Activated CD8-positive, alpha-beta memory T cell treated with anti-CD3 and anti-CD28 coated beads, Interleukin-2, amount 50 U/mL, for 1 hour (primary cell): Measurements from ENCODE around the gene DDX27.
A peak's percentile ranks its signal among the peaks of the same experiment; 100 is the strongest.

Experiments
- DNase-seq: peaks from one replicate; pipeline ENCODE4 v3.0.0-alpha.2; 2020; ENCODE audit errors: extremely low read depth

DDX27 gene

GRCh38 chr20:49278036-49278817 is 59.0 kb downstream of the DDX27 start, which contains the start of gene ZNFX1:
TSS of gene ZNFX1 (minus strand) at chr20:49278057. CDS start at chr20:49275839, 2,218 bp downstream.
- peak; percentile 94 for DNase-seq

DNA sequence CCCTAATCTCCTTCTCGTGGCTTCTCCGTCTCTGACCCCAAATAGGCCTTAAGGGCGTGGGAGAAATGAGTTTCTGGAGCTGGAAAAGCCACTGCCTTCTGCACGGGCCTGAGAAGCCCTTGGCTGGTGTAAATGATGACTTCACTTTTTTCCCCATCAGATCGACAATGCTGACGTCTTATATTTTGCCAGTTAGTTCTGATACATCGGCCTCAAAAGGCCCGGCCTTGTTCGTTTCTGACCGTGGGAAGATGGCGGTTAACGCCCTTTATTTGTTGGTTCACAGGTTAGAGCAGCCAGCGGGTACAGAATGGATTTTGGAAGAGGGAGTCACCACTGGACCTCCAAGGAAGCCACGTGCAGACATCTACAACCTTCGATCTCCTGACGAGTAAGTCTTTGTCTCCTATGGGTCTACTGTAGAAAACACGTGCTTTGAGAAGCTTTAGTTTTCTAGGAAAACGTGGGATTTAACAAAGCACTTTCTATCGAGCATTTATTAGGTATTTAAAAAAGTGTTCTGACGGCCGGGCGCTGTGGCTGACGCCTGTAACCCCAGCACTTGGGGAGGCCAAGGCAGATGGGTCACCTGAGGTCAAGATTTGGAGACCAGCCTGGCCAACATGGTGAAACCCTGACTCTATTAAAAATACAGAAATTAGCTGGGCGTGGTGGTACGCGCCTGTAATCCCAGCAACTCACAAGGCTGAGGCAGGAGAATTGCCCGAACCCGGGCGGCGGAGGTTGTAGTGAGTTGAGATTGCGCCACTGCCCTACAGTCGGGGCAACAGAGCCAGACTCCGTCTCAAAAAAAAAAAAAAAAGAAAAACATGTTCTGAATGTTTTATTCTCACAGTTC is 59.8 kb downstream of the DDX27 start:
- DNase-seq, result no peak

- no peak for DNase-seq
Observed at GRCh38 chr20:49279677-49280462, 60.7 kb downstream of the DDX27 start.

- no peak for DNase-seq
Observed at GRCh38 chr20:49280463-49281058, 61.3 kb downstream of the DDX27 start.

GRCh38 chr20:49281059-49281912 is 62.1 kb downstream of the DDX27 start:
- no peak for DNase-seq

DNA sequence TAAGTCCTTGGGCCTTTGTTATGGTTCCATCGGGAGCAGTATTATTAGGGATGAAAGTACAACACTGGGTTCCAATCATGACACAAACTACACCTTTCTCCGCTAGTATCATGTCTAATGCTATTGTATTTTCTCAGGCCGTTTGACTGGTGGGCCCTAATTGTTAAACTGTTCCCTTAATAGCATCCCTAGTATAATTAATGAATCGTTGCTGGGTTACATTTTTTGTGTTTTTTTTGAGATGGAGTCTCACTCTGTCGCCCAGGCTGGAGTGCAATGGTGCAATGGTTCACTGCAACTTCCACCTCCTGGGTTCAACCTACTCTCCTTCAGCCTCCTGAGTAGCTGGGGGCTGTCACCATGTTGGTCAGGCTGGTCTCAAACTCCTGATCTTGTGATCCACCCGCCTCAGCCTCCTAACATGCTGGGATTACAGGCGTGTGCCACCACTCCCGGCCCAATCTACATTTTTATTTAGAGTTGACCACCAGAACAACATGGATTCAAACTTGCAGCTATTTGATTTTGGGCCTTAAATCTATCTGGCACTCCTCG is 62.8 kb downstream of the DDX27 start:
- no peak for DNase-seq

GRCh38 chr20:49282584-49283171 is 63.5 kb downstream of the DDX27 start:
- DNase-seq, result no peak

GRCh38 chr20:49283176-49283702 is 64.0 kb downstream of the DDX27 start:
- no peak for DNase-seq

DNA sequence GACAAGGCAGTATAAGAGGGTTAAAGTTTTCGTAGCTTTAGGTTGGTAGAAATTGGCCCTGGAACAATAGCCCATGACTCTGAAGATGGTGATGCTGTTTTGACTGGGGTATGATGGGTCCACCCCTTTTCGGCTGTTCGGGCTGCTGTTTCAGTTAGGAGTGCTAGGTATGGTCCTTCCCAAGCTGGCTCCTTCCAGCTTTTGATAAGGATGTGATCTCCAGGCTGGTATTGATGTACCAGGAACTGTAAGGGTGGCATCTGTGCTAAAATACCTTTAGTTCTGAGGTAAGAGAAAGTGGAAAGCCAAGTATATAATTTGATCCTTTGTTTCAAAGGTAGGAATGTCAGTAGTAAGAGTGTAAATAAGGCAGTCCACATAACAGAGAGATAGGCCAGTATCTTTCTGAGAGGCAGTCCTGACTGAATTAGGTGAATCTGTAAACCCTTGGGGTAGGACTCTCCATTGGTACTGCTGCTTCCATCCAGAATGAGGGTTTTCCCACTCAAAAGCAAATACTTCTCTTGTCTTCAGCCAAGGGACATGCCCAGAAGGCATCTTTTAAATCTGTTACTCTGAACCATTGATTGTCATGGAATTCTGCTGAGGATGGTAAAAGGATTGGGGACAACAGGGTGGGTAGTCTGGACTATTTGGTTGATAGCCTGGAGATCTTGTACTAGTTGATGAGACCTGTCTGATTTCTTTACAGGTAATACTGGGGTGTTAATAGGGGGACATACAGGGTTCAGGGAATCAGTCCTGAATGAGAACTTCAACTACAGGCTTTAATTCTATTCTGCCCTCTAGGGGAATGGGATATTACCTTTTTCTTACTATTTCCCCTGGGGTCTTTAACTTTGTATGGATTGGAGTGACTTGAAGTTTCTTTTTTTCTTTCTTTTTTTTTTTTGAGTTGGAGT is 64.7 kb downstream of the DDX27 start:
- no peak for DNase-seq

DNA sequence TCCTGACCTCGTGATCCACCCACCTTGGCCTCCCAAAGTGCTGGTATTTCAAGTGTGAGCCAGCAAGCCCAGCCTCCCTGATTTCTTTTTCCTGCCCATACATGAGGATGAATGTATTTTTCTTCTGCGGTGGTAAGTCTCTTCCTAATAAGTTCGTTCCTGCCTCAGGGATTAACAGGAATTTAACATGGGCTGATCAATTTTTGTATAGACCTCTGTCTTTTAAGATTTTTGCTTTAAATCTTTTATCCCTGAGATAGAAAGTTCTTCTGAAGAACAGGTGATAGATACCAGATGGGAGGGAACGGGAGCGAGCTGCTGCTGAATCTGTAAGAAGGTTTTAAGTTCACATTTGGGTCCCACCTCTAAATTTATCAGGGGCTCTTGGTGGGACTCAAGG is 65.6 kb downstream of the DDX27 start:
- no peak for DNase-seq

DNA sequence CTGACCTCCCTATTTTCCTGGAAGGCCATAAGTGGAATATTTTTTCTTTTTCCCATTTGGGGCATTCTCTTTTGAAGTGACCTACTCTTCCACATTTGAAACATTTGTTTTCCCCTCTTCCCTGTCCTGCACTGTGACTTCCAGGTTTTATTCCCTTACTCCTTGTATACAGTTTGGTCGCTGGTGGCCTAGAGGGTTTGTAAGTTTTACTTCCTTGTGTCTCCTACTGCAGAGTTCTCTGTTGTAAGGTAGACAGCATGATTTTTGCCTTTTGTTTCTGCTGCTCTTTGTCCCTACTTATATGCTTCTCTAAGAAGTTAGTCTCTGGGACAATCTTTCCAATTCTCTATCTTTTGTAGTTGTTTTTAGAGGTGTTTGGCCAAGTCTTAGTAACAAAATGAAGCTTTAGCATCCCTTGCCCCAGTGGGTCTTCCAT is 66.0 kb downstream of the DDX27 start:
- no peak for DNase-seq

DNA sequence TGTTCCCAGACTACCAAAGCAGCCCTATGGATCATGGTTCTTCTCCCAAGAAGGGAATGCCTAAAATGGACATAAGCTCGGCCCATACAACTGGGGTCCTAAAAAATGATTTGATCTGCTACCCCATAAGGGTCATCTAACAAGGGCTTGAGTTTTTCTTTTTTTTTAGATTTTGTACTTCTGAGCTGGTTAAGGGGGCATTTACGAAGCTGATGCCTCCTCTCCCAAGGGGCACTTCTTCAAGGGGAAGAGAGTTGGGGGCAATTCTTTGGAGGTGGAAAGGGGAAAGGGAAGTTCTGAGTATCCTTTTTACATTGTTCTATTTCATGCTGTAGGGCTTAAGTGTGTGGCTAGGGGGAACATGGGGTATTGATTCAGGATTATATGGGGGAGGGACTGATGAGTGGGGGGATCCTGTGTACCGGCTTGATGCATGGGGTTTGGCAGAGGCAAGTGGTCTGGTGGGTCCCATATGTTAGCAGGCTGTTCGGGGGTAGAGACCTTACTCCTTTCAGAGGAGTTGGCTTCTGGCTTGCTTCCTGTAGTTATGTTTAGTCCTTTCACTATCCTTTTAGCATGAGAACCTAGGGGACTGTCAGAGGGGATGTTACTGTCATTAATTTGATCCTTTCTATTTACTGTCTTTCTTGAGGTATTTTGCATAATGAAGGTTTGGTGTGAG is 66.7 kb downstream of the DDX27 start:
- no peak for DNase-seq

DNA sequence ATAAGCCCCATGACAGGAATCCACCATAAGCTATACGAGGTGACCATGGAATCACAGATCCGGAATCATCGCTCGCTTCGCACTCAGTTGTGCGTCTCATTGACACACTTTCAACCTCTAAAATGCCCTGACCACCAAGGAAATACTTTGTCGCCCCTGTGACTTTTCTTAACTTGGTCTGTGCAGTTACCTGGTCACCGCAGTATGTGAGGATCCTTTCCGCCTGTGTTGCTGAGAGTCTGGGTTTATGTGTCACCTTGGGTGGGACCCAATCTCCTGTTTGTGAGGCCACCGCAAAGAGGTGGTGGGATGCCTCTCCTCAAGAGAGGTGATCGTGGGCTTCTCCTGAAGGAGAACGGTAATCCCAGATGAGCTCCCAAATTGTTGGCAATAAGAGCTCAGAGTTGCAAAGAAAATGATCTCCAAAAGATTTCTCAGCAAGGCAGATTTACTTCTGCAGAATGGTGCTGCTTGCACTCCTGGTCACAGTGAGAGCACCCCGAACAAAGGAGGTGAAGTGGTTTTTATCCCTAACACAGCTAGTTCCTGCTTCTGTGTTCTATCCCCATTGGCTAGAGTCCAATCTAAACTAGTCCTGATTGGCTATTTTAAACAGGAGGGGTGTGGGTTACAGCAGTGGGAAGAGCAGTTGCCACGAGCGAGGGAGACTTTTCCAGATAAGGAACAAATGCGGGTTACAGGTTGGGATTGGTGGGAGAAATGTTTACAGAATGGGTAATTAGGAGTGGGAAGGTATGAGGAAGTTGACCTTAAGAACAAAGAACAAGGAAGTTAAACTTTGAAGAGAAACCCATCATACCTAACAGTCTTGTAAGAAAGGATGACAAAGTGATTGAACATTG is 67.7 kb downstream of the DDX27 start:
- DNase-seq, result no peak

DNA sequence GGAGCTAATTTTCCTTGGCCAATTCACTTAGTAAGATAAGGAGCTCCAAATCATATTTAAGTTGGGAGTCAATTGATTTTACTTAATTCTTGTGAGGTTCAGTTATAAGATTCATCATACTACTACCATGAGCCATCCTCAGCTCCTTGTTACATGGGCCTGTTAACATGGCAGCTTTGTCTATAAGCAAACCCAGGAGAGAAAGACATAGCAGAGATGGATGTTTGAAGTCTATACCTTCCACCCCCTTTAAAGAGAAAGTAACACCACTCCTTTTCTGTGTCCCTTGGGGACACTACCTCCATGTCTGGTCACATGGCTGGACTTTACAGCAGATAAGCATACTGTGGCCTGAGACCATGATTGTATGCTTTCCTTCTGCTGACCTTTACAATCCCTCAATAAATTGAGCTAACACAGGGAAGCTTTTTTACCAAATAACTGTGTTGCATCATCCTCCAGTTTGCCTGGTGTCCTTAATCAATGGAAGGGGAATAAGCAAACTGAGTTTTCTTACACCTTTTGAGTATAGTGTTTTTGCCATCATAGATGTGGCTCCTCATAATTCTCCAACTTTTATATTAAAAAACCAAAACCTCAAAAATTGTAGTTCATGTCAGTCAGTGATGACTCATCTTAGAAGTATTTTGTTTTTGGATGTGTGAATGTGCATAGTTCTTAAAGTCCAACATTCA is 68.5 kb downstream of the DDX27 start:
- DNase-seq, result no peak

DNA sequence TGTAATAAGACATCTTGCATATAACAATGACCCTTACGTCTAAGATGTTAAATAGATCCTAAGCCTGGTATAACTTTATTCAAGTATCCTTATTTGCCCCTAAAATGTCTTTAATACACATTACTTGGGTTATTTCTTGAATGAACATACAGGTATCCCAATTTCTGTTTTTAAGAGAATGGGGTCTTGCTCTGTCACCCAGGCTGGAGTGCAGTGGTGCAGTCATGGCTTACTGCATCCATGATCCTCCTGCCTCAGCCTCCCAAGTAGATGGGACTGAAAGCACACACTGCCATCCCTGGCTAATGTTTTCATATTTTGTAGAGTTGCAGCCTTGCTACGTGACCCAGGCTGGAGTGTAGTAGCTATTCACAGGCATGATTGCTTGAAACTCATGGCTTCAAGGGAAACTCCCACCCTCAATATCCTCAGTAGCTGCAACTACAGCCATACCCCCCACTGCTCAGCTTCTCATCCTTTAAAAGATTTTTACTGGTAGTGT is 69.1 kb downstream of the DDX27 start:
- no peak for DNase-seq
